Fibroblast of mammary gland (primary cell): ENCODE results near the gene TADA2B.
"Not testable (repeated sequence)": the region's sequence is repeated elsewhere in the genome, so short reads cannot be mapped to it uniquely, and the experiment has no call there.

Experiments used
- DNase-seq: peaks from one replicate; pipeline ENCODE4 v3.0.0-alpha.2; 2010; ENCODE audit warnings: low read depth
- H3K4me3 ChIP-seq: 2 replicates; pipeline ENCODE4 v1.5.1; 2011; ENCODE audit warnings: low read depth, mild to moderate bottlenecking, low read length, moderate library complexity; ENCODE audit not compliant: control insufficient read depth
- CTCF ChIP-seq: conservative IDR thresholded peaks from 2 replicates; pipeline ENCODE4 v1.5.1; 2011; ENCODE audit warnings: low read depth, low read length, inconsistent platforms; ENCODE audit not compliant: control insufficient read depth, insufficient read depth

Gene TADA2B

GRCh38 chr4:7095611-7096155 is 52.5 kb downstream of the TADA2B start:
- H3K4me3 ChIP-seq, result no peak overlapping the region
- no peak for TF ChIP-seq CTCF
- no peak for DNase-seq

- no peak for TF ChIP-seq CTCF
Measured at GRCh38 chr4:7096236-7096635, 53.1 kb downstream of the TADA2B start.

GRCh38 chr4:7101692-7102515 is 58.7 kb downstream of the TADA2B start:
- TF ChIP-seq CTCF, result peak; percentile 65
- H3K4me3 ChIP-seq, result peak overlapping the region; percentile 13
- DNase-seq, result peak; percentile 64

More at GRCh38 chr4:7096236-7096635, 53.1 kb downstream of the TADA2B start:
- no peak for DNase-seq
- H3K4me3 ChIP-seq, result no peak overlapping the region

GRCh38 chr4:7102516-7102909 is 59.3 kb downstream of the TADA2B start:
- not testable (repeated sequence) for DNase-seq
- peak overlapping the region; percentile 69 for H3K4me3 ChIP-seq

- H3K4me3 ChIP-seq, result peak overlapping the region; percentile 69
- TF ChIP-seq CTCF, result no peak
- peak; percentile 59 for DNase-seq
Measured at GRCh38 chr4:7103031-7103606, 59.9 kb downstream of the TADA2B start.

GRCh38 chr4:7103607-7104365 is 60.6 kb downstream of the TADA2B start:
- H3K4me3 ChIP-seq, result peak overlapping the region; percentile 29
- TF ChIP-seq CTCF, result no peak
- DNase-seq, result no peak

- no peak for TF ChIP-seq CTCF
- no peak for DNase-seq
- no peak overlapping the region for H3K4me3 ChIP-seq
Measured at GRCh38 chr4:7104366-7105031, 61.3 kb downstream of the TADA2B start.
